Kidney epithelial cell (primary cell): ENCODE results near the gene OPTN. TPM values are rescaled to one million over a fixed set of nuclear protein-coding genes. Genes with fewer than 3 reads are reported as not detected.
"Not testable (repeated sequence)": the region's sequence is repeated elsewhere in the genome, so short reads cannot be mapped to it uniquely, and the experiment has no call there.

ENCODE experiments used
- DNase-seq: peaks from one replicate; pipeline ENCODE4 v3.0.0-alpha.2; 2010; ENCODE audit warnings: low read depth
- H3K27me3 ChIP-seq: 2 replicates; pipeline ENCODE4 v1.6.0; 2011; ENCODE audit warnings: low read length; ENCODE audit not compliant: control insufficient read depth, insufficient read depth
- H3K36me3 ChIP-seq: 2 replicates; pipeline ENCODE4 v1.5.1; 2011; ENCODE audit warnings: low read length; ENCODE audit not compliant: control insufficient read depth, insufficient read depth
- H3K4me3 ChIP-seq: 2 replicates; pipeline ENCODE4 v1.5.1; 2011; ENCODE audit warnings: low read depth, mild to moderate bottlenecking, control low read depth, low read length
- CTCF ChIP-seq: IDR thresholded peaks from 2 replicates; pipeline ENCODE4 v1.5.1; 2011; ENCODE audit warnings: mild to moderate bottlenecking, moderate library complexity, low read length, control low read depth, inconsistent platforms; ENCODE audit not compliant: insufficient read depth, poor library complexity, severe bottlenecking
- total RNA-seq: library from RNA; depleted of rRNA; stranded (reverse); fragments of >200 nt; gene quantifications from 2 replicates; pipeline ENCODE4 v1.2.3, GENCODE V29; 2015

The OPTN gene
- total RNA-seq, 1 donor from 2014 or later: 114 TPM

GRCh38 chr10:13146379-13146778 lies 46.4 kb downstream of the OPTN start:
- TF ChIP-seq CTCF: no peak
- Histone ChIP-seq H3K36me3 (no peaks in the 10 kb centered on the region), H3K27me3 (no peaks in the 10 kb centered on the region), H3K4me3 (no peak overlapping the region)
- no peak for DNase-seq

GRCh38 chr10:13147161-13147560 lies 47.2 kb downstream of the OPTN start:
- TF ChIP-seq CTCF: no peak
- no peak overlapping the region for H3K4me3 ChIP-seq
- DNase-seq: no peak
- H3K27me3 ChIP-seq: no peaks in the 10 kb centered on the region
- H3K36me3 ChIP-seq: no peaks in the 10 kb centered on the region

GRCh38 chr10:13152296-13152695 lies 52.3 kb downstream of the OPTN start:
- Histone ChIP-seq H3K4me3 (no peak overlapping the region), H3K36me3 (no peaks in the 10 kb centered on the region), H3K27me3 (no peaks in the 10 kb centered on the region)
- no peak for DNase-seq
- no peak for TF ChIP-seq CTCF

- not testable (repeated sequence) for H3K27me3 ChIP-seq, H3K36me3 ChIP-seq, DNase-seq, H3K4me3 ChIP-seq
Observed at GRCh38 chr10:13155860-13156259, 55.9 kb downstream of the OPTN start.

GRCh38 chr10:13158401-13158800 lies 58.4 kb downstream of the OPTN start:
- no peak for TF ChIP-seq CTCF
- H3K4me3 ChIP-seq: peak overlapping the region; percentile 19
- no peak for DNase-seq
- H3K27me3 ChIP-seq: no peaks in the 10 kb centered on the region
- H3K36me3 ChIP-seq: no peaks in the 10 kb centered on the region

- peak; percentile 98 for DNase-seq
- no peaks in the 10 kb centered on the region for H3K36me3 ChIP-seq
- H3K27me3 ChIP-seq: no peaks in the 10 kb centered on the region
- peak; percentile 87 for TF ChIP-seq CTCF
- H3K4me3 ChIP-seq: peak within 1 kb of the TSS; percentile 77
Observed at GRCh38 chr10:13160934-13161856, 61.2 kb downstream of the OPTN start, which contains the start of gene MCM10. Gene MCM10, plus strand, starts transcription at chr10:13161558. Its CDS starts 2,645 bp downstream, at chr10:13164203.
